Right atrium auricular region (tissue), 2 donors: ENCODE measurements around the gene DPF3. TPM values are rescaled to one million over a fixed set of nuclear protein-coding genes. Genes with fewer than 3 reads are reported as not detected.

Source experiments
- DNase-seq: peaks from one replicate; pipeline ENCODE4 v3.0.0-alpha.2; 2019; ENCODE audit warnings: low spot score
- H3K27ac ChIP-seq, 2 donors: fragments of 200-600 bp; sonication (generic); 1 replicate in 1 of 2; 2 replicates in 1 of 2; pipeline ENCODE4 v1.5.1; 2016 to 2019
- H3K27me3 ChIP-seq, 2 donors: fragments of 200-600 bp; sonication (generic); one replicate each; pipeline versions ENCODE4 v1.5.1 to v1.6.0; 2017 to 2019
- H3K36me3 ChIP-seq: fragments of 200-600 bp; sonication (generic); one replicate; pipeline ENCODE4 v1.5.1; 2016
- H3K4me1 ChIP-seq, 2 donors: fragments of 200-600 bp; sonication (generic); one replicate each; pipeline versions ENCODE4 v1.5.1 to v1.6.0; 2017 to 2019
- H3K4me3 ChIP-seq, 2 donors: fragments of 200-600 bp; sonication (generic); 1 replicate in 1 of 2; 2 replicates in 1 of 2; pipeline ENCODE4 v1.5.1; 2017 to 2019; ENCODE audit warnings: mild to moderate bottlenecking in 1 of 2, moderate library complexity in 1 of 2
- H3K9me3 ChIP-seq, 2 donors: fragments of 200-600 bp; sonication (generic); one replicate each; pipeline ENCODE4 v1.5.1; 2019
- CTCF ChIP-seq, 2 donors: fragments of 200-600 bp; sonication (generic); IDR thresholded peaks; one replicate each; pipeline ENCODE4 v1.5.1; 2019; ENCODE audit warnings: antibody characterized with exemption in 2 of 2
- total RNA-seq, 2 donors: library from RNA; depleted of rRNA; stranded (reverse); fragments of >200 nt; gene quantifications; one replicate each; pipeline ENCODE4 v1.1.0, GENCODE V29; 2016

The DPF3 gene
- total RNA-seq, 2 donors from 2014 or later: 14.7 to 26.6 TPM

- DNase-seq: no peak
- no peaks in the 10 kb centered on the region for H3K36me3 ChIP-seq
- no peak for TF ChIP-seq CTCF (IDR thresholded peaks at IDR 0.05)
- H3K27me3 ChIP-seq: no peaks in the 10 kb centered on the region
- H3K27ac ChIP-seq: no peak overlapping the region
- peaks cover 0 to 25% of the 10 kb centered on the region in 2 donors for H3K4me1 ChIP-seq
- H3K4me3 ChIP-seq: no peak overlapping the region
- no peaks in the 10 kb centered on the region for H3K9me3 ChIP-seq
Observed at GRCh38 chr14:72649603-72650227, 244.2 kb downstream of the DPF3 start.

- H3K4me1 ChIP-seq: peaks cover 0 to 36% of the 10 kb centered on the region in 2 donors
- no peaks in the 10 kb centered on the region for H3K9me3 ChIP-seq
- no peak for DNase-seq
- no peak for TF ChIP-seq CTCF (IDR thresholded peaks at IDR 0.05)
- H3K4me3 ChIP-seq: no peak overlapping the region
- H3K36me3 ChIP-seq: no peaks in the 10 kb centered on the region
- H3K27me3 ChIP-seq: no peaks in the 10 kb centered on the region
- H3K27ac ChIP-seq: no peak overlapping the region
Observed at GRCh38 chr14:72647782-72648181, 246.1 kb downstream of the DPF3 start.

GRCh38 chr14:72646861-72647528, 246.9 kb downstream of the DPF3 start:
- no peak overlapping the region for H3K27ac ChIP-seq
- H3K9me3 ChIP-seq: no peaks in the 10 kb centered on the region
- no peak overlapping the region for H3K4me3 ChIP-seq
- H3K36me3 ChIP-seq: no peaks in the 10 kb centered on the region
- DNase-seq: no peak
- H3K4me1 ChIP-seq: peaks cover 0 to 36% of the 10 kb centered on the region in 2 donors
- TF ChIP-seq CTCF (IDR thresholded peaks at IDR 0.05): no peak
- H3K27me3 ChIP-seq: no peaks in the 10 kb centered on the region

GRCh38 chr14:72645706-72646105, 248.2 kb downstream of the DPF3 start:
- H3K4me1 ChIP-seq: peaks cover 0 to 25% of the 10 kb centered on the region in 2 donors
- no peaks in the 10 kb centered on the region for H3K27me3 ChIP-seq
- no peaks in the 10 kb centered on the region for H3K9me3 ChIP-seq
- DNase-seq: no peak
- no peak overlapping the region for H3K4me3 ChIP-seq
- TF ChIP-seq CTCF (IDR thresholded peaks at IDR 0.05): no peak
- no peaks in the 10 kb centered on the region for H3K36me3 ChIP-seq
- H3K27ac ChIP-seq: no peak overlapping the region

- no peak for DNase-seq
- Histone ChIP-seq H3K27ac (no peak overlapping the region), H3K36me3 (no peaks in the 10 kb centered on the region)
Observed at GRCh38 chr14:72644758-72645489, 249.0 kb downstream of the DPF3 start.

More at GRCh38 chr14:72644758-72645489, 249.0 kb downstream of the DPF3 start:
- H3K4me3 ChIP-seq: no peak overlapping the region
- TF ChIP-seq CTCF (IDR thresholded peaks at IDR 0.05): no peak
- H3K9me3 ChIP-seq: no peaks in the 10 kb centered on the region
- no peaks in the 10 kb centered on the region for H3K27me3 ChIP-seq
- H3K4me1 ChIP-seq: peaks cover 0 to 17% of the 10 kb centered on the region in 2 donors
